Psoas muscle (tissue), 8 donors: ENCODE measurements around the gene AKAP11. TPM values are rescaled to one million over a fixed set of nuclear protein-coding genes. Genes with fewer than 3 reads are reported as not detected.

Source experiments
- ATAC-seq, 4 donors: fragments of 200-7000 bp; cut with Tn5 transposase; one replicate each; pipeline ENCODE4 v1.9.1; 2020; ENCODE audit warnings: moderate library complexity in 3 of 4, mild to moderate bottlenecking in 2 of 4
- DNase-seq, 2 donors: peaks; one replicate each; pipeline ENCODE4 v3.0.0-alpha.2; 2020
- H3K27ac ChIP-seq: fragments of 200-600 bp; one replicate; pipeline ENCODE4 v1.8.0; 2022
- H3K27me3 ChIP-seq, 3 donors: fragments of 200-600 bp in 1 of 3; one replicate each; pipeline versions ENCODE4 v1.6.1 to v1.8.0; 2013 to 2022; ENCODE audit warnings: low read length in 2 of 3, mild to moderate bottlenecking in 2 of 3, moderate library complexity in 1 of 3; ENCODE audit not compliant: insufficient read depth in 3 of 3
- H3K36me3 ChIP-seq, 2 donors: fragments of 200-600 bp in 1 of 2; one replicate each; pipeline versions ENCODE4 v1.6.1 to v1.8.0; 2013 to 2022; ENCODE audit warnings: low read depth in 1 of 2, mild to moderate bottlenecking in 1 of 2, moderate library complexity in 1 of 2; ENCODE audit not compliant: insufficient read depth in 1 of 2
- H3K4me1 ChIP-seq: fragments of 200-600 bp; one replicate; pipeline ENCODE4 v1.8.0; 2022
- H3K4me3 ChIP-seq: fragments of 200-600 bp; one replicate; pipeline ENCODE4 v1.8.0; 2022; ENCODE audit warnings: mild to moderate bottlenecking
- H3K9me3 ChIP-seq: fragments of 200-600 bp; one replicate; pipeline ENCODE4 v1.8.0; 2022
- CTCF ChIP-seq: fragments of 200-600 bp; IDR thresholded peaks from one replicate; pipeline ENCODE4 v1.8.0; 2022; ENCODE audit warnings: antibody characterized with exemption
- WGBS, 3 donors: extraction: QIAGEN DNeasy Blood & Tissue Kit; methylation state at CpG; one replicate each; pipeline versions ENCODE4 v1.1.6 to v1.1.7; 2013; 5-methylcytosine and 5-hydroxymethylcytosine counted together
- intact Hi-C, 2 donors: fragments of 100-400 bp; cut with DNase I; formaldehyde crosslinking; loops; one replicate each; pipeline versions ENCODE4 v1.11.0 to v1.14.2; 2022
- polyA plus RNA-seq, 3 donors: library from polyadenylated mRNA; stranded (reverse); fragments of 200-250 nt; gene quantifications; one replicate each; pipeline ENCODE4 v1.2.3, GENCODE V29; 2013
- total RNA-seq, 4 donors: library from RNA; stranded (reverse); fragmentation: NEBNext Ultra II Directional in 2 of 4; extraction: Animal tissue kit (Norgen Biotek cat#: 25700) in 2 of 4; gene quantifications; one replicate each; pipeline versions ENCODE4 v1.2.1 to v1.2.4, GENCODE V29; 2021 to 2023
- donor health status: healthy with polysubstance abuse.
- donor health status: DM: no; HTN: no; CAD: no; lungs with moderate emphysema.
- donor health status: Bipolar disorder and iron deficiency.
- donor health status: healthy.
- donor health status: DM: yes; HTN: yes; CAD: no.
- donor health status: DM: no; HTN: no; CAD: no.
- donor health status: DM: no; HTN: no; CAD: no.
- donor health status: DM: yes; HTN: yes; CAD: no.

The AKAP11 gene
- total and polyA plus RNA-seq, 7 donors, result 2.6 to 17.7 (median 12.0) TPM

- no peaks in the 10 kb centered on the region for H3K36me3 ChIP-seq
- no peaks in the 10 kb centered on the region for H3K27me3 ChIP-seq
- no peaks in the 10 kb centered on the region for H3K9me3 ChIP-seq
- no peak for ATAC-seq
- intact Hi-C loops, result no loop called here
- H3K4me3 ChIP-seq, result no peak overlapping the region
- DNase-seq, result no peak
- no peak overlapping the region for H3K27ac ChIP-seq
- no peaks in the 10 kb centered on the region for H3K4me1 ChIP-seq
- WGBS, 3 donors, result 72 to 77% (median 72%) methylated on average over 6 of the region's 6 CpGs
- no peak for TF ChIP-seq CTCF
Measured at GRCh38 chr13:42370229-42370628, 98.3 kb downstream of the AKAP11 start.

Other genes starting within 250 kb of the AKAP11 start
- gene DGKH, start 223.5 kb upstream of the AKAP11 start, total RNA-seq, result 1 to 10 TPM; 2.1 to 4.6 (median 3.9) TPM
- gene DGKH, start 223.5 kb upstream of the AKAP11 start, polyA plus RNA-seq, result under 1 TPM; 0.42 to 0.63 (median 0.51) TPM